Measurements from ENCODE around the gene KRTAP3-2. TPM values are rescaled to one million over a fixed set of nuclear protein-coding genes. Genes with fewer than 3 reads are reported as not detected.

The KRTAP3-2 gene
- total and polyA plus RNA-seq, 4 donors = 0.94 TPM; not detected in 3

DNA sequence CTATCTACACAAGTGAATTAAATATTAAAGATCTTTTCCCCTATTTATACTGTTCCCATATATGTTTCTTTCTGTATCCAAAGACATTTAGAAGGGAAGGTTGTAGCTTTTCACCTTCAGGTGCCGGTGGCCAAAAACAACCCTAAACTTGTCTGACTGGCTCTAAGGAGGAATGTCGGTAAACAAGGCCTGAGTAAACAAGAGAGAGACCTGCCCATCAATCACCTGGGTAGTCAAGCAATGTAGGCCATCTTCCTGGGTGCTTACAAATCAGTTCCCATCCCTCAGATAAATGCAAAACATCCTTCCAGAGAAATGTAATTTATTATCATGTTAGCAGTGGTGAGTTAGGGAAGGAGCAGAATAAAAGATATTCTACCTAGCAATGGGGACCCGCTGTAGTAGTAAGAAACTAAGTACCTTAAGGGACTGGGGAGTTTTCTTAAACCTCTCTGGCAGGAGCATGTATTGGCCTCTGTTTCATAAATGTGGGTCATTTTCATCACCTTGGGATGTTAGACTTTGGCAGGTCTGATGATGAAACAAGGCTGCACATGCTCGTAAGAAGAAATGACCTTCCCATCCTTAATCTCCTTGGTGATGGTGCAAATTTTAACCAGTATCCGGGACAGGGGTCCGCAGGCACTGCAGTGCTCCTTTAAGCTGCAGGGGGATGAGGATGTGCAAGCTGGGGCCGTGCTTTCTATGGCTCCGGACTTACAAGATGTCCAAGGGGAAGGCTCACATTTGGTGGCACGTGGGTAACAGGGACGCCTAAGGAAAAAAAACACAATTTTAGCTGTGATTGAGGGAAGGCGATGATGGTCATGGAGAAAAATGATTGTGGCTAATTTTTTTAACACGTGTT is 41.4 kb downstream of the KRTAP3-2 start:
- H3K36me3 ChIP-seq (ENCODE audit: control insufficient read depth in 4 of 4, insufficient read depth in 4 of 4, low read length in 4 of 4) = no peaks in the 10 kb centered on the region
- H3K4me3 ChIP-seq = no peak overlapping the region
- H3K4me1 ChIP-seq (ENCODE audit: control insufficient read depth in 5 of 5, insufficient read depth in 5 of 5, low read length in 5 of 5) = peaks cover 0 to 8% (median 0%) of the 10 kb centered on the region in 5 donors
- H3K9ac ChIP-seq (ENCODE audit: insufficient read depth in 1 of 2, low read length in 2 of 2) = no peak overlapping the region
- DNase-seq (peak in 1 of 3 donors; percentile 32), ATAC-seq (ENCODE audit: insufficient read depth, low FRiP score) (no peak)
- 76 to 85% methylated on average over 12 of the region's 12 CpGs for WGBS, 2 donors
- peaks cover 0 to 17% (median 0%) of the 10 kb centered on the region in 3 donors for H3K27me3 ChIP-seq (ENCODE audit: control insufficient read depth in 3 of 3, insufficient read depth in 3 of 3, low read length in 2 of 3)
- no peak for TF ChIP-seq CTCF (IDR thresholded peaks at IDR 0.05; ENCODE audit: control extremely low read depth, extremely low read depth)
- no peak overlapping the region for H3K27ac ChIP-seq (ENCODE audit: low read depth in 1 of 2, low read length in 1 of 2)
- H3K9me3 ChIP-seq (ENCODE audit: control insufficient read depth in 4 of 4, insufficient read depth in 3 of 4, low read length in 3 of 4) = no peaks in the 10 kb centered on the region

GRCh38 chr17:40956401-40957254 is 43.1 kb downstream of the KRTAP3-2 start:
- Histone ChIP-seq H3K27ac (ENCODE audit: low read depth in 1 of 2, low read length in 1 of 2) (no peak overlapping the region), H3K9ac (ENCODE audit: insufficient read depth in 1 of 2, low read length in 2 of 2) (no peak overlapping the region), H3K36me3 (ENCODE audit: control insufficient read depth in 4 of 4, insufficient read depth in 4 of 4, low read length in 4 of 4) (no peaks in the 10 kb centered on the region), H3K4me1 (ENCODE audit: control insufficient read depth in 5 of 5, insufficient read depth in 5 of 5, low read length in 5 of 5) (peaks cover 0 to 8% (median 0%) of the 10 kb centered on the region in 5 donors), H3K27me3 (ENCODE audit: control insufficient read depth in 3 of 3, insufficient read depth in 3 of 3, low read length in 2 of 3) (peaks cover 0 to 17% (median 0%) of the 10 kb centered on the region in 3 donors), H3K4me3 (no peak overlapping the region), H3K9me3 (ENCODE audit: control insufficient read depth in 4 of 4, insufficient read depth in 3 of 4, low read length in 3 of 4) (no peaks in the 10 kb centered on the region)
- 63 to 80% methylated on average over 8 of the region's 8 CpGs for WGBS, 2 donors
- TF ChIP-seq CTCF (IDR thresholded peaks at IDR 0.05; ENCODE audit: control extremely low read depth, extremely low read depth) = no peak
- no peak for ATAC-seq (ENCODE audit: insufficient read depth, low FRiP score)
- peak in 2 of 3 donors; percentile 25 to 47 for DNase-seq

DNA sequence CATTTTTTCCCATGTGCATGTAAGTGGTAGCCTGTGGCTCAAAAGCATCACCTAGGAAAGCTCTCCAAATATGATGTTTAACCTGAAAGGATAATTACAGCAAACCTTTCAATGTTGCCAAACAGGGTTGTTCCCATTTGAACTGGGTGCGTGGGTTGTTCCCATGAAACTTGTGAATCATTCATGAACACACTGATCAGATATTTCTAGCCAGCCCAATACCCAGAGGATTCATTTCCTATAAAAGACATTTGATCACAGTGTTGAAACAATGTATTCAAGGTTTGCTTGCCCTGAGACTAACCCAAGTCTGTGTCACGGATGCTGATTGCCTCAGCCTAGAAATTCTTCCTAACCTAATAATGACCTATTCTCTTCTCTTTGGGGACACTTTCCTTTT is 45.8 kb downstream of the KRTAP3-2 start:
- H3K27me3 ChIP-seq (ENCODE audit: control insufficient read depth in 3 of 3, insufficient read depth in 3 of 3, low read length in 2 of 3) = peaks cover 0 to 28% (median 3%) of the 10 kb centered on the region in 3 donors
- no peak for TF ChIP-seq CTCF (IDR thresholded peaks at IDR 0.05; ENCODE audit: control extremely low read depth, extremely low read depth)

More for the DNA sequence above, 45.8 kb downstream of the KRTAP3-2 start:
- Histone ChIP-seq H3K4me3 (no peak overlapping the region), H3K36me3 (ENCODE audit: control insufficient read depth in 4 of 4, insufficient read depth in 4 of 4, low read length in 4 of 4) (no peaks in the 10 kb centered on the region), H3K9ac (ENCODE audit: insufficient read depth in 1 of 2, low read length in 2 of 2) (no peak overlapping the region), H3K27ac (ENCODE audit: low read depth in 1 of 2, low read length in 1 of 2) (no peak overlapping the region), H3K4me1 (ENCODE audit: control insufficient read depth in 5 of 5, insufficient read depth in 5 of 5, low read length in 5 of 5) (peaks cover 0 to 11% (median 0%) of the 10 kb centered on the region in 5 donors), H3K9me3 (ENCODE audit: control insufficient read depth in 4 of 4, insufficient read depth in 3 of 4, low read length in 3 of 4) (no peaks in the 10 kb centered on the region)
- DNase-seq = no peak
- WGBS, 2 donors = 81 to 92% methylated on average over 2 of the region's 2 CpGs
- no peak for ATAC-seq (ENCODE audit: insufficient read depth, low FRiP score)
